A673 (cell line): Measurements from ENCODE around the gene ADAM23.

Experiments used
- EZH2 ChIP-seq: fragments of 200-600 bp; sonication (generic); IDR thresholded peaks from 2 replicates; pipeline ENCODE4 v1.6.1; 2017; ENCODE audit warnings: borderline replicate concordance, low read depth, mild to moderate bottlenecking, mixed read lengths, antibody characterized with exemption, low read length; ENCODE audit not compliant: poor library complexity, severe bottlenecking
- TF ChIP-seq, protein P1 (sequence below): fragments of 300-800, 200-600 bp; sonication (generic); conservative IDR thresholded peaks from 2 replicates; pipeline ENCODE4 v1.5.1; 2017; ENCODE audit warnings: low read depth, mild to moderate bottlenecking, antibody characterized with exemption, low read length, moderate library complexity, mixed read lengths

DNA sequence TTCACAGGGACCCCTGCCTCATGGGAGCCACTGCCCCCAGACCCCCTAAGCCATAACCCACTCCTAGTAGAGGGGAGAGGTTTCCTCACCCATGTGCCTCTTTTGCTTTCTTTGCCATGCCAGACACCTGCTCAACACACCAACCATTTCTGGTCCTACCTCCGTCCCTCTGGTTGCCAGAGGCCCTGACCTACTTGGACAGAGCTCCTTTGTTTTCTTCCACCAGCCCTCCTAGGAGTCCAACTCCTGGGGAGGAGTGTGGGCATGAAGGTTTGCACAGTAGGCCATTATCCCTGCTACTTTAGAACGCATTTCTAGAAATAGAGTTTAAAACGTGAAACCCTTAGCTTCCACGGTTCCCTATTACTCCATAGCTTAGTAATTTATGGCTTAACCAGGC is 122.3 kb downstream of the ADAM23 start:
- no peak for TF ChIP-seq EZH2
- TF ChIP-seq, protein P1, sequence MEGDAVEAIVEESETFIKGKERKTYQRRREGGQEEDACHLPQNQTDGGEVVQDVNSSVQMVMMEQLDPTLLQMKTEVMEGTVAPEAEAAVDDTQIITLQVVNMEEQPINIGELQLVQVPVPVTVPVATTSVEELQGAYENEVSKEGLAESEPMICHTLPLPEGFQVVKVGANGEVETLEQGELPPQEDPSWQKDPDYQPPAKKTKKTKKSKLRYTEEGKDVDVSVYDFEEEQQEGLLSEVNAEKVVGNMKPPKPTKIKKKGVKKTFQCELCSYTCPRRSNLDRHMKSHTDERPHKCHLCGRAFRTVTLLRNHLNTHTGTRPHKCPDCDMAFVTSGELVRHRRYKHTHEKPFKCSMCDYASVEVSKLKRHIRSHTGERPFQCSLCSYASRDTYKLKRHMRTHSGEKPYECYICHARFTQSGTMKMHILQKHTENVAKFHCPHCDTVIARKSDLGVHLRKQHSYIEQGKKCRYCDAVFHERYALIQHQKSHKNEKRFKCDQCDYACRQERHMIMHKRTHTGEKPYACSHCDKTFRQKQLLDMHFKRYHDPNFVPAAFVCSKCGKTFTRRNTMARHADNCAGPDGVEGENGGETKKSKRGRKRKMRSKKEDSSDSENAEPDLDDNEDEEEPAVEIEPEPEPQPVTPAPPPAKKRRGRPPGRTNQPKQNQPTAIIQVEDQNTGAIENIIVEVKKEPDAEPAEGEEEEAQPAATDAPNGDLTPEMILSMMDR: no peak
